Inflammatory macrophage treated with lipopolysaccharide for 1 hour (primary cell): ENCODE measurements around the gene OR2T27.
"Not testable (repeated sequence)": the region's sequence is repeated elsewhere in the genome, so short reads cannot be mapped to it uniquely, and the experiment has no call there.

Experiments
- DNase-seq, 2 donors: peaks; one replicate each; pipeline ENCODE4 v3.0.0-alpha.2; 2020 to 2022

The OR2T27 gene

GRCh38 chr1:248639652-248640051 lies 15.7 kb downstream of the OR2T27 start:
- not testable (repeated sequence) for DNase-seq

- not testable (repeated sequence) for DNase-seq
Observed at GRCh38 chr1:248636612-248637011, 18.7 kb downstream of the OR2T27 start.

GRCh38 chr1:248634991-248635390 lies 20.3 kb downstream of the OR2T27 start, which contains the start of gene OR2T11:
Gene OR2T11, minus strand, starts transcription at chr1:248635091. Its CDS starts 7,963 bp downstream, at chr1:248627128.
- DNase-seq, result not testable (repeated sequence)

- peak; percentile 26 to 38 for DNase-seq
Observed at GRCh38 chr1:248631354-248632008, 23.8 kb downstream of the OR2T27 start.

- no peak for DNase-seq
Observed at GRCh38 chr1:248630551-248630950, 24.8 kb downstream of the OR2T27 start.

GRCh38 chr1:248627971-248628844 lies 27.1 kb downstream of the OR2T27 start:
- no peak for DNase-seq

GRCh38 chr1:248625971-248626370 lies 29.4 kb downstream of the OR2T27 start:
- DNase-seq, result no peak

GRCh38 chr1:248625166-248625565 lies 30.2 kb downstream of the OR2T27 start:
- no peak for DNase-seq

- DNase-seq, result peak; percentile 36 to 45
Observed at GRCh38 chr1:248622570-248623001, 32.7 kb downstream of the OR2T27 start.

GRCh38 chr1:248621770-248622169 lies 33.6 kb downstream of the OR2T27 start:
- no peak for DNase-seq

GRCh38 chr1:248618878-248619277 lies 36.5 kb downstream of the OR2T27 start:
- DNase-seq, result peak; percentile 33 to 82

GRCh38 chr1:248618119-248618518 lies 37.2 kb downstream of the OR2T27 start:
- no peak for DNase-seq

GRCh38 chr1:248613742-248614141 lies 41.6 kb downstream of the OR2T27 start:
- DNase-seq, result no peak

GRCh38 chr1:248611883-248612414 lies 43.4 kb downstream of the OR2T27 start:
- DNase-seq, result peak in 1 of 2 donors; percentile 28

GRCh38 chr1:248610301-248610700 lies 45.0 kb downstream of the OR2T27 start:
- no peak for DNase-seq
